OCI-LY1 (cell line): ENCODE results near the gene ILDR1.

Source experiments
- CTCF ChIP-seq: fragments of 200-600 bp; sonication (generic), shearing (Covaris generic); IDR thresholded peaks from 2 replicates; pipeline ENCODE4 v1.5.1; 2017; ENCODE audit warnings: mild to moderate bottlenecking, antibody characterized with exemption, low read length, moderate library complexity, mixed read lengths
- EZH2 ChIP-seq: fragments of 200-600 bp; sonication (generic), shearing (Covaris generic); IDR thresholded peaks from 2 replicates; pipeline ENCODE4 v1.8.0; 2017; ENCODE audit warnings: borderline replicate concordance, mixed run types, mild to moderate bottlenecking, antibody characterized with exemption, low read length, moderate library complexity, mixed read lengths

DNA sequence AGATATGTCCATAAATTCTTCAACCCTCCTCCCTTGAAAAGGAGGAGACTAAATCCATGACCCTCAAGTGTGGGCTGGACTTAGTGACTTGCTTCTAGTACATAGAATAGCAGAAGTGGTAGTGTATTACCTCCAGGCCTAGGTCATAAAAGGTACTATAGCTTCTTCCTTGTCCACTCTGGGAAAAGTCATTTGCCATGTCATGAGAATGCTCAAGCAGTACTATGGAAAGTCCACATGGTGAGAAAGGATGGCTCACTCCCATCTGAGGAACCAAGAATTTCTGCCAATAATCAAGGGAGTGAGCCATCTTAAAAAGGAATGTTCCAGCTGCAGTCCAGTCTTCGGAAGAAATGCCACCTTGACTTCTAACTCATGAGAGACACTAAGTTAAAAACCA is 10.5 kb upstream of the ILDR1 start:
- no peak for TF ChIP-seq EZH2
- no peak for TF ChIP-seq CTCF
